Rectal smooth muscle tissue (tissue), 1 donor: Measurements from ENCODE around the gene EPSTI1.

Source experiments
- H3K27ac ChIP-seq: one replicate; pipeline ENCODE4 v1.7.0; 2013; ENCODE audit warnings: low read depth, low read length, inconsistent platforms
- H3K27me3 ChIP-seq: one replicate; pipeline ENCODE4 v1.7.0; 2013; ENCODE audit warnings: low read length; ENCODE audit not compliant: control insufficient read depth, insufficient read depth
- H3K36me3 ChIP-seq: one replicate; pipeline ENCODE4 v1.7.0; 2013; ENCODE audit warnings: low read length; ENCODE audit not compliant: control insufficient read depth, insufficient read depth
- H3K4me1 ChIP-seq: one replicate; pipeline ENCODE4 v1.7.0; 2013; ENCODE audit warnings: low read length; ENCODE audit not compliant: control insufficient read depth, insufficient read depth
- H3K4me3 ChIP-seq: one replicate; pipeline ENCODE4 v1.7.0; 2013; ENCODE audit warnings: low read length
- H3K9ac ChIP-seq: one replicate; pipeline ENCODE4 v1.7.0; 2013; ENCODE audit warnings: low read length

EPSTI1 gene

GRCh38 chr13:42981853-42982252, 10.2 kb downstream of the EPSTI1 start:
- Histone ChIP-seq H3K36me3 (no peaks in the 10 kb centered on the region), H3K9ac (no peak overlapping the region), H3K27ac (no peak overlapping the region), H3K4me3 (no peak overlapping the region), H3K27me3 (no peaks in the 10 kb centered on the region), H3K4me1 (no peaks in the 10 kb centered on the region)

- Histone ChIP-seq H3K27me3 (no peaks in the 10 kb centered on the region), H3K4me1 (no peaks in the 10 kb centered on the region), H3K4me3 (no peak overlapping the region), H3K27ac (no peak overlapping the region), H3K9ac (no peak overlapping the region), H3K36me3 (no peaks in the 10 kb centered on the region)
Observed at GRCh38 chr13:42981317-42981716, 10.7 kb downstream of the EPSTI1 start.

- H3K9ac ChIP-seq, result no peak overlapping the region
- H3K27me3 ChIP-seq, result no peaks in the 10 kb centered on the region
- H3K4me3 ChIP-seq, result no peak overlapping the region
- no peaks in the 10 kb centered on the region for H3K4me1 ChIP-seq
- H3K36me3 ChIP-seq, result no peaks in the 10 kb centered on the region
- no peak overlapping the region for H3K27ac ChIP-seq
Observed at GRCh38 chr13:42977219-42977659, 14.8 kb downstream of the EPSTI1 start.

GRCh38 chr13:42976066-42976465, 16.0 kb downstream of the EPSTI1 start:
- no peak overlapping the region for H3K9ac ChIP-seq
- H3K36me3 ChIP-seq, result no peaks in the 10 kb centered on the region
- no peaks in the 10 kb centered on the region for H3K4me1 ChIP-seq
- no peak overlapping the region for H3K27ac ChIP-seq
- H3K4me3 ChIP-seq, result no peak overlapping the region
- no peaks in the 10 kb centered on the region for H3K27me3 ChIP-seq

- no peaks in the 10 kb centered on the region for H3K36me3 ChIP-seq
- H3K4me1 ChIP-seq, result no peaks in the 10 kb centered on the region
- H3K9ac ChIP-seq, result no peak overlapping the region
- H3K4me3 ChIP-seq, result no peak overlapping the region
- H3K27me3 ChIP-seq, result no peaks in the 10 kb centered on the region
- H3K27ac ChIP-seq, result no peak overlapping the region
Observed at GRCh38 chr13:42973581-42973980, 18.5 kb downstream of the EPSTI1 start.

GRCh38 chr13:42971691-42972347, 20.2 kb downstream of the EPSTI1 start:
- no peak overlapping the region for H3K9ac ChIP-seq
- H3K4me1 ChIP-seq, result no peaks in the 10 kb centered on the region
- H3K4me3 ChIP-seq, result no peak overlapping the region
- peaks cover 3% of the 10 kb centered on the region for H3K36me3 ChIP-seq
- no peaks in the 10 kb centered on the region for H3K27me3 ChIP-seq
- H3K27ac ChIP-seq, result no peak overlapping the region

- no peak overlapping the region for H3K4me3 ChIP-seq
- H3K27ac ChIP-seq, result no peak overlapping the region
- no peaks in the 10 kb centered on the region for H3K27me3 ChIP-seq
- peaks cover 3% of the 10 kb centered on the region for H3K36me3 ChIP-seq
- H3K9ac ChIP-seq, result no peak overlapping the region
- H3K4me1 ChIP-seq, result no peaks in the 10 kb centered on the region
Observed at GRCh38 chr13:42970824-42971690, 21.0 kb downstream of the EPSTI1 start.

GRCh38 chr13:42969565-42970172, 22.4 kb downstream of the EPSTI1 start:
- Histone ChIP-seq H3K4me1 (no peaks in the 10 kb centered on the region), H3K27me3 (no peaks in the 10 kb centered on the region), H3K36me3 (peaks cover 3% of the 10 kb centered on the region), H3K4me3 (no peak overlapping the region), H3K9ac (no peak overlapping the region), H3K27ac (no peak overlapping the region)

GRCh38 chr13:42968906-42969305, 23.1 kb downstream of the EPSTI1 start:
- Histone ChIP-seq H3K9ac (no peak overlapping the region), H3K4me1 (no peaks in the 10 kb centered on the region), H3K4me3 (no peak overlapping the region), H3K36me3 (peaks cover 3% of the 10 kb centered on the region), H3K27me3 (no peaks in the 10 kb centered on the region), H3K27ac (no peak overlapping the region)

- no peak overlapping the region for H3K9ac ChIP-seq
- peaks cover 3% of the 10 kb centered on the region for H3K36me3 ChIP-seq
- H3K4me3 ChIP-seq, result no peak overlapping the region
- no peaks in the 10 kb centered on the region for H3K27me3 ChIP-seq
- no peak overlapping the region for H3K27ac ChIP-seq
- H3K4me1 ChIP-seq, result no peaks in the 10 kb centered on the region
Observed at GRCh38 chr13:42967660-42968059, 24.4 kb downstream of the EPSTI1 start.

GRCh38 chr13:42965281-42965680, 26.8 kb downstream of the EPSTI1 start:
- H3K9ac ChIP-seq, result no peak overlapping the region
- no peaks in the 10 kb centered on the region for H3K4me1 ChIP-seq
- H3K27ac ChIP-seq, result no peak overlapping the region
- no peaks in the 10 kb centered on the region for H3K27me3 ChIP-seq
- H3K4me3 ChIP-seq, result no peak overlapping the region
- peaks cover 3% of the 10 kb centered on the region for H3K36me3 ChIP-seq

GRCh38 chr13:42964761-42965161, 27.3 kb downstream of the EPSTI1 start:
- Histone ChIP-seq H3K27ac (no peak overlapping the region), H3K9ac (no peak overlapping the region), H3K36me3 (peaks cover 3% of the 10 kb centered on the region), H3K4me1 (no peaks in the 10 kb centered on the region), H3K4me3 (no peak overlapping the region), H3K27me3 (no peaks in the 10 kb centered on the region)
